Fibroblast of skin of right quadriceps (primary cell): ENCODE results near the gene SPRED1.
"Not testable (repeated sequence)": the region's sequence is repeated elsewhere in the genome, so short reads cannot be mapped to it uniquely, and the experiment has no call there.

Source experiments
- DNase-seq: peaks from one replicate; pipeline ENCODE4 v3.0.0-alpha.2; 2013

The SPRED1 gene

DNA sequence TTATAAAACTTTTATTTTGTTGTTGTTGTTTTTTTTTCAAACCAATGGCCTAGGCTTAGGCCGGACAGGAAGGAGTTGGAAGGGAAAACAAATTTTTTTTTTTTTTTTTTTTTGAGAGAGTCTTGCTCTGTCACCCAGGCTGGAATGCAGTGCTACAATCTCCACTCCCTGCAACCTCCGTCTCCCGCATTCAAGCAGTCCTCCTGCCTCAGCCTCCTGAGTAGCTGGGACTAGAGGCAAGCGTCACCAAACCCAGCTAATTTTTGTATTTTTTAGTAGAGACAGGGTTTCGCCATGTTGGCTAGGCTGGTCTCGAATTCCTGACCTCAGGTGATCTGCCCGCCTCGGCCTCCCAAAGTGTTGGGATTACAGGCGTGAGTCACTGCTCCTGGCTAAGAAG, 15.6 kb upstream of the SPRED1 start:
- DNase-seq: not testable (repeated sequence)

DNA sequence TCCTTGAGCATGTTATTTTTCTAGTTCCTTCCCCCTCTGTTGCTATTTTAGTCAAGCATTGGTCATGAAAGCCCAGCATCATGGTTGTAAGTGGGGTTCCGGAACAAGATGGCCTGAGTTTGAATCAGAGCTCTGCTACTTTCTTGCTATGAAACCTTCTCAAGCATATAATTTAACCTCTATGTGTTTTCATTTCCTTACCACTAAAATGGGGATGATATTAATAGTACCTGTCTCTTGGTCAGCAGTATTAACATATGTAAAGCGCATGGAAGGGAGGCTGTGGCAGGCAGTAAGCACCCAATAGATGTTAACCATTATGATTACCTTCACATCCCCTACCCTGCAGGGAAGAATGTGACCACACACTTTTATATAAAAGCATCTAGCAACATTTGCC, 14.3 kb upstream of the SPRED1 start:
- no peak for DNase-seq

- no peak for DNase-seq
These were observed 10.6 kb upstream of the SPRED1 start for GRCh38 chr15:38242055-38242454.

DNA sequence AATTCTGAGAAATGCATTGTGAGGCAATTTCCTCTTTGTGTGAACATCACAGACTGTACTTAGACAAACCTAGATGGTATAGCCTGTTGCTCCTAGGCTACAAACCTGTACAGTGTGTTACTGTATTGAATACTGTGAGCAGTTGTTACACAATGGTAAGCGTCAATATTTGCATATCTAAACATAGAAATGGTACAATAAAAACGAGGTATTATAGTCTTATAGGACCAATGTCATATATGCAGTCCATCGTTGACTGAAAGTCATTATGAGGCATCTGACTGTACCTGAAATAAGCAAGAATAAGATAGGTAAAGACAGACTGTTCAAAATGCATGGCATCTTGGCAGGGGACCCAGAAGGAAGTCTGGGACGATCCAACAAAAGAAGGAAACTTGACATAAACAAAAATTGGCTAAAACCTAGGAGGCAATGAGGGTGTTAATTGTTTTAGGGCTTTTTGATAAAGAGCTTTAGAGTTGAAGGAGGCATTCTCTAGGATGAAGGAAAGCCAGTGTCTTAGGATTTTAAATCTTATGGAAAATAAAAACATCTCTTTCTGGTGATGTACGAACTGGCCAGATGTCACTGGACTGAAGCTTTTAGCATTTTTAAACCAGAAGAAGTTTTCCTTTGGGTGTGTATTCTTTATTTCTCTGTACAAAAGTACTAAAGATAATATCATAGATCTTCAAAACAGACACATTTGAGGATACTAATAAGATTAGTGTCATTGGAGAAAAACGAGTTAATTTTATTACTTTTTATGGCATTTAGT, 9.2 kb upstream of the SPRED1 start:
- no peak for DNase-seq

GRCh38 chr15:38247336-38247735, 5.3 kb upstream of the SPRED1 start:
- DNase-seq: no peak

DNA sequence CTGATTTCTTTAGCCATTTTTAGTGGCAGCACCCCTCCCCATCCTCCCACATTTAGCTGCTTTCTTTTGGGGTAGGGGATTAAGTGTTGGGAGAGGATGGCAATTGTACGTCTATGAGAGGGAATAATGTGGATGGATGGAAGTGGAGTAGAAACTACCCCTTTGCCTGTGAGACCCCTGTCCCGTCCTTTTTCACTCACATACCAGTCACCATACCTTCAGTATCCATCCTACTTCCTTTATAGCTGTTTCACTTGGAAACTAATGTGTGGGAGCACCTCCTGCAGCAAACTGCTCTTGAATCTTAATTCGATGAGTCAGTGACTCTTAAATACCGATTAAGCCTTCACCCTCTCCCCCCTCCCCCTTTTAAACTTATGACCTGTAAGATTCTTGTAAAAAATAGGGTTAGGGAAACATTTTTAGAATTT, 730 bp downstream of the SPRED1 start:
- peak; percentile 83 for DNase-seq

DNA sequence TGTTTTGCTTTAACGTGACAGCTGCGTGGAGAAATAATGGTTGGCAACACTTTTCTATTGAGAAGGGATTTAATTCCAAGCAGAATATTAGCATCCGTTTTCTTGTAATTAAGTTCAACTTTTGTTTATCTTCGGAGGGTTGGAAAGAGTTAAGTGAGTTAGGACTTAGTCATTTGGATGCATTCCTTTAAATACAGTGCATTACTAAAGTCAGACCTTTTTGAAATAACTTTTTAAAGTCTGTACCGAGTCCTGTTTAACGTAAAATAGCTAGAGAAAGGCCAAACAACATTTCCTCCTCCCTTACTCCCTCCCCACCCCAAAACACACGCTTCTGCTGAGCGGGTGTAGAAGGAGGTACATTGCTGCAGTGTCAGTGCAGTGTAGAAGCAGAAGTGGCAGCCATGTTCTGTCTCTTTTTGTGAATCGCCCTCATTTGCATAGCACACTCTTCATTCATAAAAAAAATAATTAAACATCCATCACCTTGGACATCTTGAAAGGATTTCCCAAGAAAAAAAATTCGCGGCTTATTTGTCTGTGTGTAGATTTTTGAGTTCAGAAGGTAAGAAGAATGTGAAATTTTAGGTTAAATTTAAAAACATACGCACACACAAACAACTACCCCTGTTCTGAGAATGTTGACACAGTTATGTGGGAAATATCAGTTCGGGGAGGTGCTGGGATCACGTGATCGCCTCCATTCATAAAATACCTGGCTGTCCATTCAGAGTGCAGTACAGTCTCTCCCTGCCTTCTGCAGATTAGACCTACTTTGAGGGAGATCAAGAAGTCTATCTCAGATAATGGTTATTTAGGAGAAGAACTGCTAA, 1.6 kb downstream of the SPRED1 start:
- peak; percentile 68 for DNase-seq

DNA sequence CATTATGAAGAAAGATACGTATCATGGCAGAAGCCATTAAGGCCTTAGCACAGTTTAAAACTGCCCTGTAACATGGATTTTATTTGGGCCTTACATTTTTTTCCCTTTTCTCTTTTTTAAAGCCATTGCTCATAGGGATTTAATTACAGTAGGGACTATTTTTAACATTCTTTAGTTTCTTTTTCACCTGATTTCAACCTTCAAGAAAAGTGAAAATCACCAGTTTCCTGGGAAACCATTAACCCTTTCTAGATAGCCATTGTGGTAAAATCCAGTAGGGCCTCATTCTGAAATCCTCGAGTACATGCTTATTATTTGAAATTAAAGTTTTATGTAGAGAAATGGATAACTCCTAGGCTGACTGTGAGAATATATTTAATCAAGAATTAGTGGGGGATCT, 3.1 kb downstream of the SPRED1 start:
- DNase-seq: no peak

GRCh38 chr15:38257676-38258075, 5.0 kb downstream of the SPRED1 start:
- DNase-seq: no peak

GRCh38 chr15:38259134-38259533, 6.5 kb downstream of the SPRED1 start:
- no peak for DNase-seq

GRCh38 chr15:38260077-38260476, 7.4 kb downstream of the SPRED1 start:
- DNase-seq: peak; percentile 83

- no peak for DNase-seq
These were observed 10.6 kb downstream of the SPRED1 start for GRCh38 chr15:38263251-38263650.

DNA sequence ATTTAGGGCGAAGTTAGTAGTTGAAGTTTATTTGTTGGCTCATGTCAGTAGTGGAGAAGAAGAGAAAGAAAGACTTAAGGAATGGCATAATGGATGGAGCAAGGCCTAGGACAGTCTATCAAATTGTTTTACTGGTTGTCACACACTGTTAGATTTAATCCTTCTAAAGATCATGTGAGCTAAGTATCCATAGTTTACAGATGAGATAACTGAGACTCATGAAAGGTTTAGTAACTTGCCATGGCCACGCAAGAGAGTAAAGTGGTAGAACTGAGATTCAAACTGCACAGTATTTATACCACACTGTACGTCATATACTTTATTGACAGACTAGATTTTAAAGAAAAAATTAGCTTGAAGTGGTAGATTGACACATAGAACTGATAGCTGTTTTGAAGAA, 11.4 kb downstream of the SPRED1 start:
- peak; percentile 91 for DNase-seq

GRCh38 chr15:38266247-38266986, 13.8 kb downstream of the SPRED1 start:
- peak; percentile 22 for DNase-seq

DNA sequence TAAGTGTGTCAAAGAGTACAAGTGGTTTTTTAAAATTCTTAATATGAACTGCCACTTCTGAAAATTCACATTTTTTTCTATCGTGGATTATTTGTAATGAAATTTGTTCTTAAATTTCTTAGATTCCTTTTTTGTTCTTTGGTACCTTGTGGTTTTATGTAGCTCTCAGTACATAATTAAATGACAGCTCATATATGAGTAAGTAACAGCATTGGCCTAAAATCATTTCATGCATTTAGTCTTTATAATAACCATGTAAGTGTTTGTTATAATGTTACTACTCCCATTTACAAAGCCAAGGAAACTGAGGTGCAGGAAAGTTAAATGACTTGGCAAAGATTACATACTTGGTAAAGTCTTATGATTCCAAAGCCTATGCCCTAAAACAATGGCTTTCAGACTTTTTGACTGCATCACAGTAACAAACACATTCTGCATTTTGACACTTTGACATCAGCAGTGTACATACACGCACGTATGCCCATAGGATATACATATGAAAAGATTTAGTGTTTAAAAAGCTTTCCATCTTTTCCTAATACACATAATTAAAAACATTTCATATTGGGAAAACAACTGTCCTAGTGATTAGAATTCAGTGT, 14.9 kb downstream of the SPRED1 start:
- peak; percentile 48 for DNase-seq

GRCh38 chr15:38271144-38271543, 18.5 kb downstream of the SPRED1 start:
- peak; percentile 37 for DNase-seq

DNA sequence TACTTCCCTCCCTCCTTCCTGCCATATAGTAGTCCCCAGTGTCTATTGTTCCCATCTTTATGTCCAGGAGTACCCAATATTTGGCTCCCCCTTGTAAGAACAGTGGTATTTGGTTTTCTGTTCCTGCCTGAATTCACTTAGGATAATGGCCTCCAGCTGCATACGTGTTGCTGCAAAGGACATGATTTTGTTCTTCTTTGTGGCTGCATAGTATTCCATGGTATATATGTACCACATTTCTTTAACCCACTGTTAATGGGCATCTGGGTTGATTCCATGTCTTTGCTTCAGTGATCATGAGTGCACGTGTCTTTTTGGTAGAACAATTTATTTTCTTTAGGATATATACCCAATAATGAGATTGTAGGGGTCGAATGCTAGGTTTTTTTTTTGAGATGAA, 19.3 kb downstream of the SPRED1 start:
- no peak for DNase-seq

DNA sequence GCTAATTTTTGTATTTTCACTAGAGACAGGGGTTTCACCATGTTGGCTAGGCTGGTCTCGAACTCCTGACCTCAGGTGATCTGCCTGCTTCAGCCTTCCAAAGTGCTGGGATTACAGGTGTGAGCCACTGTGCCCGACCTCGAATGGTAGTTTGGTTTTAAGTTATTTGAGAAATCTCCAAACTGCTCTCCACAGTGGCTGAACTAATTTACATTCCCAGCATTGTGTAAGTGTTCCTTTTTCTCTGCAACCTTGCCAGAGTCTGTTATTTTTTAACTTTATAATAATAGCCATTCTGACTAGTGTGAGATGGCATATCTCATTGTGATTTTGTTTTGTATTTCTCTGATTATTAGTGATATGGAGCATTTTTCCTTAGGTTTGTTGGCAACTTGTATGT, 19.8 kb downstream of the SPRED1 start:
- not testable (repeated sequence) for DNase-seq

GRCh38 chr15:38274135-38274534, 21.5 kb downstream of the SPRED1 start:
- no peak for DNase-seq

GRCh38 chr15:38275959-38276358, 23.3 kb downstream of the SPRED1 start:
- DNase-seq: peak; percentile 83

DNA sequence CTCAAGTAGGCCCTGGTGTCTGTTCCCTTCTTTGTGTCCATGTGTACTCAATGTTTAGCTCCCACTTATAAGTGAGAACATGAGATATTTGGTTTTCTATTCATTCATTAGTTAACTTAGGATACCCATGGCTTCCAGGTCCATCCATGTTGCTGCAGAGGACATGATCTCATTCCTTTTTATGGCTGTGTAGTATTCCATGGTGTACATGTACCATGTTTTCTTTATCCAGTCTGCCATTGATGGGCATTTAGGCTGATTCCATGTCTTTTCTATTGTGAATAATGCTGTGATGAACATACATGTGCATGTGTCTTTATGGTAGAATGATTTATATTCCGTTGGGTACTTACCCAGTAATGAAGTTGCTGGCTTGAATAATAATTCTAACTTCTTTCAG, 24.6 kb downstream of the SPRED1 start:
- DNase-seq: not testable (repeated sequence)

DNA sequence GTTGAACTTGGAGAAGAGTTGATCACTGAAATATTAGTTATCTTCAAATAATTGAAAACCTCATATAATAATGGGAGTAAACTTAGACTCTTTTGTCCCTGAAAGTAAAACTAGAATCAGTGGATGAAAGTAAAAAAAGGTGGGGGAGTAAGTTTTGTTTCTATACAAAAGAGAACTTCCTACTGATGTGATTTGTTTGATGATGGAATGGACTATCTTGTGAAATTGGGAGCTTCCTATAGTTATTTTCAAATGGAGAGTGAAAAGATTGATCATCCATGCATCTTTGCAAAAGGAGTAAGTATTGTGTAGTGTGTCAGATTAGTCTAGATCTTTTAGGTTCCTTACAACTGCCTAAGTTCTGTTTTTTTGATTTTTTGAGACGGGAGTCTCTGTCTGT, 28.4 kb downstream of the SPRED1 start:
- no peak for DNase-seq

GRCh38 chr15:38283010-38283409, 30.4 kb downstream of the SPRED1 start:
- DNase-seq: no peak
